Non-pigmented ciliary epithelial cell (primary cell): ENCODE results near the gene GLIPR2.
"Not testable (repeated sequence)": the region's sequence is repeated elsewhere in the genome, so short reads cannot be mapped to it uniquely, and the experiment has no call there.

ENCODE experiments used
- DNase-seq: peaks from one replicate; pipeline ENCODE4 v3.0.0-alpha.2; 2010; ENCODE audit warnings: low read depth

The GLIPR2 gene

DNA sequence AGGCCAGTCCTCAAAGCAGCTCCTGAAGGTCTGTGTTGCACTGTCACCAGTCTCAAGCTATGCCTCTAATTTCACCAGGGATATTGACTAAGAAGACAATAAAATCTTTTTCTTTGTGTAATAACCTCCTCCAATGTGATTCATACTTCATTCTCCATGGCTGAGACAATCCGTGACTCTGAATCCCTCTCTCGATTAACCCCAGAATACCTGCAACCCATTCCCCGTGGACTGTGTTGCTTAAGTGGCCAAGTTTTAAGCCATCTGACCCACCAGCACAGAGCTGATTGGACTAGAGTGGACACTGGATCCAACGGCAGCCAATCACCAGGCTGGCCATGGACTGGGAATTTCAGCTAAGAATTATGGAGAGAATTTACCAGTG lies 27.2 kb downstream of the GLIPR2 start:
- DNase-seq, result peak; percentile 42

DNA sequence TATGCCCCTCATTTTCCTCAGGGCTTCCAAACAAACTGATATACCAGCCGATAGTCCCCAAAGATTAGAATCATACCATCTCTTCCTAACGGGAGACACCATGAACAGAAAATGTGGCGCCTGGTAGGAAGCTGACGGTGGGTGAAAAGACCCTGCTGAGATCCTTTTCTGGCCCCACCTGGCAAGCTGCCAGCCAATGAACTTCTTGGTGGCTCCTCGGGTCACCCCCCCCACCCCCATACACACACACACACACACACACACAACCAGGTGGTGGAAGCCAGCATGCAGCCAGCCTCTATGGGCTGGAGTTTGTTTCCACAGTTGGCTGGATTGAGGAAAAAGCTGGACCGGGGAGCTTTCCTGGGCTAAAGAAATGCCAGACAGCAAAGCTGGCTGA lies 27.8 kb downstream of the GLIPR2 start:
- DNase-seq, result no peak

DNA sequence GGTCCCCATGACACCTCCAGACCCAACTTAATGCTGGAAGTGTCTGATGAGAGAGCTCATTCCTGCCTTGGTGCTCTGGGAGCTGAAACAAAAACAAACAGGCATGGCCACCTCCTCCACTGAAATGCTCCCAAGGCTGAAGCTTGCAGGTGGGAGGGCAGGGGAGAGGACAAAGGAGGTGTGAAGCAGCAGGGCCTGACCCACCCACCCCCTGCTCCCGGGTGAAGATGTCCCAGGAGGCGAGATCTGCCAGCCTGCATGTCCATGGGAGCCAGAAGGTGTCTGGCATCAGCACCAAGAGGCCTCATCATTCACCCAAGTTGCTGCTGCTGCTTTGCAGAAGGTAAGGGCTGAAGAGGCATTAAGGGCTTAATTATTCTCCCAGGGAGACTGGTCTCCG lies 28.5 kb downstream of the GLIPR2 start:
- no peak for DNase-seq

DNA sequence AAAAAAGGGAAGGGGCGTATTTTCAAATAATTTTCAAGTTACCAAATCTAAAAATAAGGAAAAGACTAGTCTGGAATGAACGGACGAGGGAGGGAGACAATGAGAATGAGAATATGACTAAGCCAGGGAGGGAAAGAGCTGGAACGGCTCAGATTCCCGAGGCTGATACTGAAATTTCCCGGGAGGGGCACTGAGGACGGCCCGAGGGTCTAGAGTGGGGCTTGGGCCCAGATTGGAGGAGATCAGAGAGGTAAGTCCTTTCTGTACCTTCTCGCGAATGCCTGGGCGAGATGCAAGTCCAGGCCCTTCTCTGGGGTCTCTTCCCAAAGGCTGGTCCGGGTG lies 29.3 kb downstream of the GLIPR2 start:
- no peak for DNase-seq

DNA sequence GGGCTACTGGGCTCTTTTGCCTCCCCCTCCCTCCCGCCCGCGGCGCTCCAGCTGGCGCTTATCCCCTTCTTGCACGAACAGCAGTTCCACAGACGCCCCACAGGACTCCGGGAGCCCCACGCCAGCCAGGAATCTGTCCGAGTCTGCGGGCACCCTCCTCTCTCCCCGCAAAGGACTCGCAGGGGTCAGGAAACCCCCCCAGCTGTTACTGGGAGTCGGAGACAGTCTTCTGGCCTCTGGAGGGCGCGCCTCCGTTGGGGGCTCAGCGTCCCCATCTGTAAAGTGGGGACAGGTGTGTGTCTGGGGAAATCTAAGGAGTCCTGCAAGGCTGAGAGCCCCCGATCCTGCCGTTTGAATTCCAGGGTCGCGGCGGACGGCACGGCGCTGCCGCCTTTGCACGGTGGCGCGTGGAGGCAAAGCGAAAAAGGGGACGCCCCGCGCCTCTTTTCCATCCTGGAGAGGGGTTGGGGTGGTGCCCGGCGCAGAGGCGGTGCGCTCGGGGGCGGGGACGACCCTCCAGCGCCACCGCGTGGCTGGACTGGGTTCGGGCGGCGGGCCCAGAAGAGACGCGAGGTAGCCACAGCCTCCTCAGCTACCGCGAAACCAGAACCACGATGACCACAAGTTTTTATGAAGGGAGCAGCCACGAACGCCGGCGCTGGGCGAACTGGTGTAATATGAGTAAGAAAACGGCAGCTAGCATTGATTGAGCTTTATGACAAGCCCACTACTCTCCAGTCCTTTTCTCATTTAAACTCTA lies 29.8 kb downstream of the GLIPR2 start:
- DNase-seq, result peak; percentile 41

DNA sequence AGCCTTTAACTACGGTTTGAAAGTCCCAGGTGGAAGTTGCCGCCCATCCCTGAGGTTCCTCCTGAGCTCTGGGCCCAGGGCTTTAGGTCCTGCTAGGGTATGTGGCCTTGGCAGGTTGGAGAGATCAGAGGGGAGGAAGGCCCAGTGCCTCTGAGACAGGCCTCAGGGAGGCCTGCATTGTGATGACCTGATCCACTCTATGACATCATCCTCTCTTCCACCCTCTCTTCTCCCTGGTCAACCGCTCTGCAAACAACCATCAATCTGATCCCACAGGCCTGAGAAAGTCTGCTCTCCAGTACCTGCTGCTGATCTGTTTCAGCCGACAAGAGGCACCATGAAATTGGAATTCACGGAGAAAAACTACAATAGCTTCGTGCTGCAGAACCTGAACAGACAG lies 32.6 kb downstream of the GLIPR2 start, which contains the start of gene CCIN:
CCIN (plus strand) TSS at position 223 of the 400 bp plus-strand sequence; CDS start at position 338, 115 bp downstream.
- no peak for DNase-seq

DNA sequence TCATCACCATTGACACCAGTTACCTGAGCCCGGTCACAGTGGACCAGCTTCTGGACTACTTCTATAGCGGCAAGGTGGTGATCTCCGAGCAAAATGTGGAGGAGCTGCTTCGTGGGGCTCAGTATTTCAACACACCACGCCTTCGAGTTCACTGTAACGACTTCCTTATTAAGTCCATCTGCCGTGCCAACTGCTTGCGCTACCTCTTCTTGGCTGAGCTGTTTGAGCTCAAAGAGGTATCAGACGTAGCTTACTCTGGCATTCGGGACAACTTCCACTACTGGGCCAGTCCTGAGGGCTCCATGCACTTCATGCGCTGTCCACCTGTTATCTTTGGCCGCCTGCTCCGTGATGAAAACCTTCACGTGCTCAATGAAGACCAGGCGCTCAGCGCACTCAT lies 33.2 kb downstream of the GLIPR2 start:
- no peak for DNase-seq

DNA sequence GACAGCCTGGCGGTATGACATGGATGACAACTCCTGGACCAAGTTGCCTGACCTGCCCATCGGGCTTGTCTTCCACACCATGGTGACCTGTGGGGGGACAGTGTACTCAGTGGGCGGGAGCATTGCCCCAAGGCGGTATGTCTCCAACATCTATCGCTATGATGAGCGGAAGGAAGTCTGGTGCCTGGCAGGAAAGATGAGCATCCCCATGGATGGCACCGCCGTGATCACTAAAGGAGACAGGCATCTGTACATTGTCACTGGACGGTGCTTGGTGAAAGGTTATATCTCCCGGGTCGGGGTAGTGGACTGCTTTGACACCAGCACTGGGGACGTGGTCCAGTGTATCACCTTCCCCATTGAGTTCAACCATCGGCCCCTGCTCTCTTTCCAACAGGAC lies 34.0 kb downstream of the GLIPR2 start:
- no peak for DNase-seq

DNA sequence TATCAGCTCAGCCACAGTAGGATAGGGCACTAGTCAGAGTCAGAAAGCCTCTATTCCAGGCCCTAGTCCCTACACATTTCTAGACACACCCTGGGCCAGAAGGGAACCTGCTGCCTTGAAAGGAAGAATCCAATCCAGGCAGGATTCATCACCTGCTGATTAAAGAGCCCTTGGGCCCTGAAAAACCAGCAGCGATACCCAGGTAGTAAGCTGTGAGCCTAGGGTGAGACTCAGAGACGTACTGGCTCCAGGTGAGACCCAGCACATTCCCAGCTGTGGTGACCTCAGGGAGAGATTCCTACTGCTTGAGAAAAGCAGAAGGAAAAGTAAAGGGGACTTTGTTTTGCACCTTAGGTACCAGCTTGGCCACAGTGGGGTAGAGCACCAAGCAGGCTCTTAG lies 37.3 kb downstream of the GLIPR2 start:
- no peak for DNase-seq

DNA sequence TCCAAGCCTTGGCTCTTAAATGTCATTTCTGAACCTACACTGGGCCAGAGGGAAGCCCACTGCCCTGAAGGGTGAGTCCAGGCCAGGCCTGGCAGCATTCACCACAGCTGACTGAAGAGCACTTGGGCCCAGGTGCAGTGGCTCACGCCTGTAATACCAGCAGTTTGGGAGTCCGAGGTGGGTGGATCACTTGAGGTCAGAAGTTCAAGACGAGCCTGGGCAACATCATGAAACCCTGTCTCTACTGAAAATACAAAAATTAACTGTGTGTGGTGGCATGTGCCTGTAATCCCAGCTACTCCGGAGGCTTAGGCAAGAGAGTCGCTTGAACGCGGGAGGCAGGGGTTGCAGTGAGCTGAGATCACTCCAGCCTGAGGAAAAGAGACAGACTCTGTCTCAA lies 37.7 kb downstream of the GLIPR2 start:
- DNase-seq, result no peak

DNA sequence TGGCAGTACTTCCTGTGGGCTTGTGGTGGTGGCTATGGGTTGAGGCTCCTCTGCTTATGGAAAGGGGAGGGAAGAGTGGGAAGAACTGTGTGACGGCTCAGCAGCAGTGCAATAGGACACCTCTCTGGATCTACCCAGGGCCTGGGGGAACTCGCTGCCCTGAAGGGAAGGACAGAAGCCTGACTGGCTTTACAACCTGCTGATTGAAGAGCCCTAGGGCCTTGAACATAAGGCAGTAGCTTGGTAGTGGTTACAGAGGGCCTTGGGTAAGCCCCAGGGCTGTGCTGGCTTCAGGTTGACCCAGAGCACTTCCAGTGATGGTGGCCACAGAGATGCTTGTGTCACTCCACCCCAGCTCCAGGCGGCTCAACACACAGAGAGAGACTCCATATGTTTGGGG lies 38.2 kb downstream of the GLIPR2 start:
- no peak for DNase-seq

DNA sequence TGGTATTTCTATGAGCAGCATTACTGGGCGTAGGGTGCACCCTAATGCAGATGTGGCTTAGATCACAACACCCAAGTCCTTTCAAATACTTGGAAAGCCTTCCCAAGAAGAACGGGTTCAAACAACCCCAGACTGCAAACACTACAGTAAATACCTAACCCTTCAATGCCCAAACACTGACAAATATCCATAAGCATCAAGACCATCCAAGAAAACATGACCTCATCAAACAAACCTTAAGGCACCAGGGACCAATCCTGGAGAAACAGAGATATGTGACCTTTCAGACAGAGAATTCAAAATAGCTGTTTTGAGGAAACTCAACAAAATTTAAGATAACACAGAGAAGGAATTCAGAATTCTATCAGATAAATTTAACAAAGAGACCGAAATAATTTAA lies 38.7 kb downstream of the GLIPR2 start:
- DNase-seq, result not testable (repeated sequence)

DNA sequence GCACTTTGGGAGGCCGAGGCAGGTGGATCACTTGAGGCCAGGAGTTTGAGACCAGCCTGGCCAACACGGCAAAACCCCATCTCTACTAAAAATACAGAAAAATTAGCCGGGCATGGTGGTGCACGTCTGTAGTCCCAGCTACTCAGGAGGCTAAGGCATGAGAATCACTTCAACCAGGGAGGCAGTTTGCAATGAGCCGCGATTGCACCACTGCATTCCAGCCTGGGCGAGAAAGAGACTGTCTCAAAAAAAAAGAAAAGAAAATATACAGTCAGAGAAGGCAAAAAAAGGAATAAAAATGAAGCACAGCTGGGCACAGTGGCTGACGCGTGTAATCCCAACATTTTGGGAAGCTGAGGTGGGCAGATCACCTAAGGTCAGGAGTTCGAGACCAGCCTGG lies 40.0 kb downstream of the GLIPR2 start:
- not testable (repeated sequence) for DNase-seq

DNA sequence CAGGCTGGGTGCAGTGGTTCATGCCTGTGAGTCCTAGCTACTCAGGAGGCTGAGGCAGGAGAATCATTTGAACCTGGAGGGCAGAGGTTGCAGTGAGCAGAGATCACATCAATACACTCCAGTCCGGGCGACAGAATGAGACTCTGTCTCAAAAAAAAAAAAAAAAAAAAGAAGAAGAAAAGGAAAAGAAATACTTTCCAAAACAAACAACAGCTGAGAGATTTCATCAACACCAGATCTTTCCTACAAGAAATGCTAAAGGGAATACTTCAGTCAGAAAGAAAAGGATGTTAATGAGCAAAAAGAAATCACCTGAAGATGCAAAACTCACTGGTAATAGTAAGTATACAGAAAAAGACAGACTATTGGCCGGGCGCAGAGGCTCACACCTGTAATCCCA lies 41.0 kb downstream of the GLIPR2 start:
- DNase-seq, result no peak

DNA sequence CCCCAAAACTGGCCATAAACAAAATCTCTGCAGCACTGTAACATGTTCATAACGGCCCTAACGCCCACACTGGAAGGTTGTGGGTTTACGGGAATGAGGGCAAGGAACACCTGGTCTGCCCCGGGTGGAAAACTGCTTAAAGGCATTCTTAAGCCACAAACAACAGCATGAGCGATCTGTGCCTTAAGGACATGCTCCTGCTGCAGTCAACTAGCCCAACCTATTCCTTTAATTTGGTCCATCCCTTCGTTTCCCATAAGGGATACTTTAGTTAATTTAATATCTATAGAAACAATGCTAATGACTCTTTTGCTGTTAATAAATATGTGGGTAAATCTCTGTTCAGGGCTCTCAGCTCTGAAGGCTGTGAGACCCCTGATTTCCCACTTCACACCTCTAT lies 43.7 kb downstream of the GLIPR2 start:
- not testable (repeated sequence) for DNase-seq

DNA sequence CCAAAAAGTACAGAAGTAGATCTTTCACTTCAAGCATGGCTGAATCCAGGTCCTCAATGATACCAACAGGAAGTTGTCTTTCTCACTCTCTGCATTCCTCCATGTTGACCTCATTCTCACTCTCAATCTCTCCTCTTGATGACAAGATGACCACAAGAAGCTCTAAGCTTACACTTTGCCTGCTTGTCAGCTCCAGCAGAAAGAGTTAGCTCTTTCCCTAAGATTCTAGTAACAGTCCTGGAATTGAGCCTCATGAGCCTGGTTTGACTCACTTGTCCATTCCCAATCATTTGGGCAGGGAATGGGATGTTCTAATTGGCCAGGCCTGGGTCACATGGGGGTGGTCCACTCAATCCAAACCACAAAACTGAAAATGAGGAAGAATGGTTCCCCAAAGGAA lies 50.9 kb downstream of the GLIPR2 start:
- DNase-seq, result no peak

DNA sequence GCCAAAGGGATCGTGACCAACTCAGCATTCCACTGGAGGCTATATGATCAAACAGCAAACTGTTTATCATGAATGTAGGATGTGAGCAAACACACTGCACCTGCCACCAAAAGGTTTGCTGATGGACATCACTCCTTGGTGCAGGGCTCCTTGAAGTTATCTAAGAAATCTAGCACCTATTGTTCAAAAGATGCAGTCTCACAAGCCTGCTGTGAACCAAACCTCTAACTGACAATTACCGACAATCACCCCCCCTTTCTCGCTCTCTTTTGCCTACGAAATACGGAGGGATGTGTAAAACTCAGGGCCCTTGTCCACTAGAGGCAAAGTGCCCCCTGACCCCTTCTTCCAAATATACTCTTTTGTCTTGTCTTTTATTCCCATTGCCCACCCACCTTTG lies 51.7 kb downstream of the GLIPR2 start:
- no peak for DNase-seq

DNA sequence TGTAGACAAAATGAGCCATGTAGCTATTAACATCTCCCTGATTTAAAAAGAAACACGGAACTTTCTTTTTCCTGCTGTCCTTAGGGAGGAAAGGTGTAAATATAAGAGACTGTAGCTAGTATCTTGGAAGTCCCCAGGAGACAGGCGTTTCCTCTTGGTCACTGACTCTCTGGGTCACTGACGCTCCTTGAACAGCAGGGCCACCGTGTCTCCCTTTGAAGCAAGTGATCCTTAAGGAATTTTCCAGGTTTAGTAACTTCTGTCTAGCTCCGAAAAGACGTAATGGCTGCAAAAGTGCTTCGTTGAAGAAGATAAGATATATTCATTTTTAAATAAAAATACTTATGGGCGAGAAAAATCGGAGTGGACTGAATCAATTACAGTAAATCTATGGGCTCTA lies 53.4 kb downstream of the GLIPR2 start:
- DNase-seq, result no peak

DNA sequence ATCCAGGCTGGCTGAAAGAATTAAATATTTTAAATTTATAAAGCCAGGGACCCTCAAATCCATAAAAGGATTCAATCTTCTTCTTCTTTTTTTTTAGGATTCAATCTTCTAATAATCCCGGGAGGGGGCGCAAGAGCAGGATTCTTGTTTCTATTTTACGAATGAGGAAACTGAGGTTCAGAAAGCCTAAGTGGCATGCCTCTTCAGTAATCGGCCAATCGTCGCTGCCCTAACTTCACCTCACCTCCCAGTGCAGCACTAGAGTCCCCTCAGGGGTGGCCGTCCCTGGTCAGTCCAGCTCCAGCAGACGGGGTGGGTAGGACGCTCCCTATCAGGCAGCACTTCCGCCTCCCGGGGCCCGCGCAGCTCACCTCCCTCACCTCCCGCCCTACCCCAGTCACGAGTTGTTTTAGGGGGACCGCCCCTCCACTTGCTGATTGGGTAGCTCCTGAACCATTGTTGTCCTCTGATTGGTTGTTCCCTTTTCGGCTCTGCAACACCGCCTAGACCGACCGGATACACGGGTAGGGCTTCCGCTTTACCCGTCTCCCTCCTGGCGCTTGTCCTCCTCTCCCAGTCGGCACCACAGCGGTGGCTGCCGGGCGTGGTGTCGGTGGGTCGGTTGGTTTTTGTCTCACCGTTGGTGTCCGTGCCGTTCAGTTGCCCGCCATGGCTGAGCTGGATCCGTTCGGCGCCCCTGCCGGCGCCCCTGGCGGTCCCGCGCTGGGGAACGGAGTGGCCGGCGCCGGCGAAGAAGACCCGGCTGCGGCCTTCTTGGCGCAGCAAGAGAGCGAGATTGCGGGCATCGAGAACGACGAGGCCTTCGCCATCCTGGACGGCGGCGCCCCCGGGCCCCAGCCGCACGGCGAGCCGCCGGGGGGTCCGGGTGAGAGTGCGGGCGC lies 54.1 kb downstream of the GLIPR2 start, which contains the start of gene CLTA:
CLTA (plus strand) TSS at position 534 of the 902 bp plus-strand sequence; CDS start at position 670, 136 bp downstream.
- DNase-seq, result peak; percentile 93

DNA sequence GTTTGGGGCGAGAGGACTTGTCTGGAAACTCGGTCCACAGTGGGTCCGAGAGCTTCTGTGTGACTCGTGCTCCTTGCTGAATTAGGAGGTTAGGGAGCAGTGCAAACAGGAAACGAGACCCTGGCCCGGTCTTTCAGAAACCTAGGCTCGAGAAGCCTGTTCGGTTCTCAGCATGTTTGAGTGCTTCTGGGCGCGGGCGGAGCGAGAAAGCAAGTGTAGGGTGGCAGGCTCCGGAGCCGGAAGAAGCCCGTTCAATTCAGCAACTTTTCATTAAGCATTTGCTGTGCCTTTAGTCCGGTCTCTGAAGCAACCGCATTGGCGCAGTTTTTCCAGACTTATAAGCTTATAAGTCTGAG lies 54.7 kb downstream of the GLIPR2 start:
- no peak for DNase-seq

DNA sequence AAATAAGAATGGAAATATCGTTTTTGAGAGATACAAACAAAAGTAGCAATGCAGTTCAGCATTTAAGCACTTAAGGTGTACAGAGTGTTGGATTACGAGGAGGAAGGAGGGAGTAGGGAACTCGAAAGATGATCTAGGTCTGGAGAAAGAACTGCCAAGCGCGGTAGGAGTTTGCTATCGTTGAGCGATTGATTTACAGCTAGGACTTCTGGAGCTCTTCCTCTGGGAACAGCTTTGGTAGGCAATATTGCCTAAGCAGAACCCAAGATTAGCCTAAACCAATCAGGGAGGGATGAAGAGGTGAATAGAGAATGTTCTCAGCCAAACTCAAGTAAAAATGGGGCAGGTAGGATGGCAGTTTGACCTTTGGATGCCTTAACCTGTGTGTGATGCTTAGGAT lies 55.2 kb downstream of the GLIPR2 start:
- no peak for DNase-seq

DNA sequence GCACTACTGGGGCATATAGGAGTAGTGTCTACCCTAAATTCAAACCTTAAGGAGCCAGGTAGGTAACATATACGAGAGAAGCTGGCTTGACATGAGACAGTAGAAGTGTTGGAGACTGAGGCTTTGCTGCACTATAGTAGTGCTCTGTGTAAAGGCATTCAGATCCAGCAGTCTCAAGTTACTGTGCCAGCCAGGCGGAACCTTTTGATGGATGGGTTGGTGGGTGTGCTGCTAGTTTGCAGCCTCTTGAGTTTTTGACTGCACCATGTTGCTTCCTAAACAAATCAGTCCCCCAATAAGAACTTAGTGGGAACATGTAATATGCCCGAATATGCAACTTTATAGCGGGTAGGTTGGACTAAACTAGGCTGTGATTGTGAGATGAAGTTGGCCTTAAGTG lies 55.7 kb downstream of the GLIPR2 start:
- DNase-seq, result no peak

DNA sequence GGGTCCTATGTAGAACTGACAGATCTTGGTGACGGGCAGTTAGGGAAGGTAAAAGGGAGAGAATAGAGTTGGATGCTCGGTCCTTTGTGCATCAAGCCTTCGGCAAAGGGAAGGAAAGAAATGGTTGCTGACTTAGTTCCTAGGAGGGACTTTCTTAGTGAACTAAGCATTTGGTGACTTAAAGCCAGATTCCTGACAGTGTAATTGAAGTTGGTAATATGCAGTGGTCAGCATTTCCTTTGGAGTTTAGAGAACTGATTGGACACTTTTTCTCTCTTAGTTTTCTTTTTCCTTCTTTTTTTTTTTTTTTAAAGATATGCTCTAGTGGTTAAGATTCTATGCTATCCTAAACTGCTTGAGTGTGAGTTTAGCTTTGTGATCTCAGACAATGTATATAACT lies 56.5 kb downstream of the GLIPR2 start:
- DNase-seq, result no peak
